GM08714 (cell line): ENCODE results near the gene FAM117B.

Source experiments
- H3K4me3 ChIP-seq: fragments of 200-500 bp; sonication (Bioruptor generic); 2 replicates; pipeline ENCODE4 v1.5.1; 2014; ENCODE audit warnings: mild to moderate bottlenecking, low read length, inconsistent platforms
- ZNF274 ChIP-seq: IDR thresholded peaks from 2 replicates; pipeline ENCODE4 v1.6.1; 2012; ENCODE audit warnings: mild to moderate bottlenecking, low read depth, low read length

FAM117B gene

DNA sequence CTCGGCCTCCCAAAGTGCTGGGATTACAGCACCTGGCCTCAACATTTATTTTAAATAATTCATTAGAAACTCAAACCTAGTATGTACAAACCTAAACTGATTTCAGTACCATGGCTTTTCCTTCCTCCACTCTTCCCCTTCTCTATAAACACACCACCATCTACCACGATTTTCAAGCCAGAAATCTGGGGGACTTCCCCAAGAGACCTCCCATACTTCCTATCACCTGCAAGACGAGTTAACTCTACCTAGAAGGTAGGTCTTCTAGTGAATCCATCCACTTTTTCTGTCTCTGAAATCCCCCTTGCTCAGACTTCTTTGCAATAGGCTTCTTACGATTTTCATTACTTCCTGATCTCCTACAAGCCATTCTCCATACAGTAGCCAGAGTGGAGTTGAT, 7.7 kb upstream of the FAM117B start:
- TF ChIP-seq ZNF274, result no peak
- H3K4me3 ChIP-seq, result no peak overlapping the region

DNA sequence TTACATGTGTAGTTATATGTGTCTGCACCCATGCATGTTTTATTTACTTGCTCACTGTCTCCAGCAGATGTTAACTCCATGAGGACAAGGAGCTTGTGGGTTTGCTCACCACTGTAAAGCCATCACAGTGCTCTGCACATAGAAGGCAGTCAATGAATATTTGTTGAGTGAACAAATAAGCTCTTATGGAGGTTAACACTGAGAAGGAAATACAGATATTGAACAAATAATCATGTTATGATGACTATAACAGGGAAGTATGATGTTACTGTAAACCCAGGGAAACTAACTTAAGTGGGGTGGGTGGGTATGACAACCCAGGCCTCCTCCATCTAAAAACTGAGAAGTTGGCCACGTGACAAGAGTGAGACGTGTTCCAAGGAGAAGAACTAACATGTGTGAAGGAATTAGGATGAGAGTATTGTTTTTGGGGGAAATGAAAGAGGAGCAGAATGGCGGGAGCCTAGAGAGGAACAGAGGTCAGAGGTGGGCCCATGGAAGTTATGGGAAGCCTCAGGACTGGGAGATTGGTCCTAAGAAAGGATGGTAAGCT, 6.0 kb upstream of the FAM117B start:
- TF ChIP-seq ZNF274, result no peak
- no peak overlapping the region for H3K4me3 ChIP-seq

DNA sequence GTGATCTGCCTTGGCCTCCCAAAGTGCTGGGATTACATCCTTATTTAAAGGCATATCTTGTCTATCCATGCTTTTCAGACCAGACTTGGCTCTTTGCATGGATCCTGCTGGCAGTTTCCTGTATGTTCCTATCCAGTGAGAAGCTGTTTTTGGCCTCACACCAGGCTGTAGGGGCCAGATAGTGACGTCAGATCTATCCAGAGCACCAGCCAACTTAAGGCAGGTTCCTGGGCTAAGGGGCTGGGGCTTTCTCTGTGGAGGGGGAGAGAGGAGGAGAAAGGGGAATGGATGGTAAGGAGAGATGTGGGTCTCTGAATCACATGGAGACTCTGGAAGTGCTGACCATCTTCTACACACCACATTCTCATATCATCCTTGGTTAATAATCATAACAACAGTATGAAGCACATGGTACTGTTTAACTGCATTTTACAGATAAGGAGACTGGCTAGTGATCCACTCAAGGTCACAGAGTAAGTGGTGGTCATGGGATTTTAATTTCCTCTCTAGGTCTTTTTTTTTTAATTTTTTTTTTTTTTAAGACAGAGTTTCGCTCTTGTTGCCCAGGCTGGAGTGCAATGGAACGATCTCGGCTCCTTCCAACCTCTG, 2.0 kb upstream of the FAM117B start:
- no peak for TF ChIP-seq ZNF274
- no peak overlapping the region for H3K4me3 ChIP-seq

GRCh38 chr2:202633470-202633869, 1.3 kb upstream of the FAM117B start:
- TF ChIP-seq ZNF274, result no peak
- no peak overlapping the region for H3K4me3 ChIP-seq

GRCh38 chr2:202635428-202636212, 851 bp downstream of the FAM117B start:
- no peak for TF ChIP-seq ZNF274
- H3K4me3 ChIP-seq, result peak overlapping the region; percentile 93

DNA sequence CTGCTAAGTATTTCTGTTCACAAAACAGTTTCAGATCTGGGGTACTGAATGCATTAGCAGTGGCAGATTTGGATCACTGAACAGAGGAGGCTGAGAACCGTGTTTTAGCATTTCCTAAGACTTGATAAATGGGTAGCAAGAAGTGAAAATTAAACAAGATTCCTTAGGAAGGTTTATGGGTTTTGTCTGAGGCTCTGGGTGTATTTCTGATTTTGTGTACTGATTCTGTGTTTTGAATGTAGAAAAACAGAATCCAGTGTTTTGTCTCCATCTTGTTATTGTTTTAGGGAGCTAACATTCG, 1.4 kb downstream of the FAM117B start:
- TF ChIP-seq ZNF274, result no peak
- H3K4me3 ChIP-seq, result peak overlapping the region; percentile 50

GRCh38 chr2:202638721-202639120, 4.0 kb downstream of the FAM117B start:
- no peak overlapping the region for H3K4me3 ChIP-seq
- TF ChIP-seq ZNF274, result no peak

GRCh38 chr2:202639231-202639630, 4.5 kb downstream of the FAM117B start:
- TF ChIP-seq ZNF274, result no peak
- no peak overlapping the region for H3K4me3 ChIP-seq

- no peak for TF ChIP-seq ZNF274
- no peak overlapping the region for H3K4me3 ChIP-seq
These were observed 7.8 kb downstream of the FAM117B start for GRCh38 chr2:202642567-202642966.

- TF ChIP-seq ZNF274, result no peak
- no peak overlapping the region; the same call in 1 of the 2 replicates for H3K4me3 ChIP-seq
These were observed 8.5 kb downstream of the FAM117B start for GRCh38 chr2:202643012-202643858.

GRCh38 chr2:202652119-202652518, 17.4 kb downstream of the FAM117B start:
- H3K4me3 ChIP-seq, result no peak overlapping the region
- TF ChIP-seq ZNF274, result no peak

- TF ChIP-seq ZNF274, result no peak
- H3K4me3 ChIP-seq, result no peak overlapping the region
These were observed 19.1 kb downstream of the FAM117B start for GRCh38 chr2:202653890-202654289.

GRCh38 chr2:202657876-202658275, 23.1 kb downstream of the FAM117B start:
- H3K4me3 ChIP-seq, result no peak overlapping the region
- TF ChIP-seq ZNF274, result no peak

GRCh38 chr2:202660796-202661195, 26.0 kb downstream of the FAM117B start:
- no peak overlapping the region for H3K4me3 ChIP-seq
- TF ChIP-seq ZNF274, result no peak
